GM21576 (cell line): ENCODE measurements around the gene HS6ST1.
A peak's percentile ranks its signal among the peaks of the same experiment; 100 is the strongest.

Experiments
- ATAC-seq: cut with Tn5 transposase; IDR thresholded peaks from one replicate; pipeline ENCODE4 v1.9.1; 2021; ENCODE audit warnings: mild to moderate bottlenecking, moderate library complexity; ENCODE audit not compliant: unreplicated experiment

HS6ST1 gene

DNA sequence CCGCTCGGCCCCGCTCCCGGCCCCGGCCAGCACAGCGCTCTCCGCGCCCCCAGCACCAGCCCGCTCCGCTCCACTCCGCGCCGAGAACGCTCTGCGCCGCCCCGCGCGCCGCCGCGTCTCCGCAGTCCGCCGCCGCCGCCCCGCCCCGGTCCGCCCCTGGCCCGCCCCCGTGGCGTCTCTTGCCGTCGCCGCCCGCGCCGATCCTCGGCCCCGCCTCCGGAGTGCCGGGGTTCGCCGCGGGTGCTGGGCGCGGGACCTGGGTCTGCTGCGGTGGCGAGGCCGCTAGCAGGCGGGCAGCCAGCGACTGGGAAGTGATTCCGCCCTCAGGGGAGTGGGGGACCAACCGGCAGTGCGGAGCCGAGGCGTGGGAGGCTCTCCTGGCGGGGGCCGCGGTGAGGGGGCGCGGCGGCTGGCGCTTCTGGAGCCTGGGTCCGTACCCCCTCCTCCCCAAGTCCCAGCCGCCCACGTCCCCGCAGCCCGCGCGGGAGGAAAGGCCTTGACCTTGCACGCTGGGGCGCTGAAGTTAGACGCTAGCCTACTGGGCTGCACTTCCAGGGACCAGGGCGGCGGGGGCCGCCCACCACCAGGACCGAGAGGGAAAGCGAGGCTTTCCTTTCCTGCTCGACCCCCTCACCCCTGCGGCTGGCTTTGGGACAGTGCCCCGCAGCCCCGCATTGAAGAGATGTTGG lies at the start of gene HS6ST1:
Gene HS6ST1, minus strand, starts transcription at position 93 of the 689 bp plus-strand sequence. CDS start 305 bp downstream, outside the sequence.
- ATAC-seq, result peak; percentile 59

DNA sequence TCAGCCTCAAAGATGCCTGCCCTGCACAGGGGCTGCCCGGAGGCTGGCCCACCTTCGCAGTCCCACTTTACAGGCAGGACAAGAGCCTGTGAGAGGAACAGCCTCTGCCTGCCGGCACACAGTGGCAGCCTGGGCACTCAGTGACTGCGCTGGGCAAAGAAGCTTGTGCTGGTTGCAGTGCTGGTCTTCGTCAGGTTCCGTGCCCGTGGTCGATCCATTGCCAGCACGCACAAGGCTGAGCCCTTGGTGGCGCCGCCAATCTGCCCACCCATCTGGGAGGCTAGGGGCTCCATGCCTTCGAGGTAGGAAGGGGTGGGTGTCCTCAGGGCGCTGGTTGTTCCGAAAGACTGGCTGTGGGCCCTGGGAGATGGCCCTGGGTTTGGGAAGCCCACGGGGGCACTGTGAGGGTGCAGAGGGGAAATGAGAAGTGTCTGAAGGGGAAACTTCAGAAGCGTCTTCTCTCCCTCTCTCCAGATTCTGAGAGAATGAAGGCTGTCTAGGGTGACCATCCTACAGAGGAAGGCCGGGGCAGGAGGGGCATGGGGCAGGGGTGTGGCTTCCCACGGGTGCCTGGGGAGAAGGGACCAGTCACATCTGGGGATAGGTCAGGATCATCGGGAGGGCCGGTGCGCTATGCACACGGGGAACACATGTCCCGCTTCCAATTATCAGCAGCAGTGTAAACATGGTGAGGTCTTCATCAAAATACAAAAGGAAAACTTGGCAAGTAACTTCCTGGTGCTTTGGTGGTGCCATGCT lies 49.1 kb upstream of the HS6ST1 start:
- no peak for ATAC-seq

- no peak for ATAC-seq
Measured at GRCh38 chr2:128366713-128367511, 48.2 kb upstream of the HS6ST1 start.

DNA sequence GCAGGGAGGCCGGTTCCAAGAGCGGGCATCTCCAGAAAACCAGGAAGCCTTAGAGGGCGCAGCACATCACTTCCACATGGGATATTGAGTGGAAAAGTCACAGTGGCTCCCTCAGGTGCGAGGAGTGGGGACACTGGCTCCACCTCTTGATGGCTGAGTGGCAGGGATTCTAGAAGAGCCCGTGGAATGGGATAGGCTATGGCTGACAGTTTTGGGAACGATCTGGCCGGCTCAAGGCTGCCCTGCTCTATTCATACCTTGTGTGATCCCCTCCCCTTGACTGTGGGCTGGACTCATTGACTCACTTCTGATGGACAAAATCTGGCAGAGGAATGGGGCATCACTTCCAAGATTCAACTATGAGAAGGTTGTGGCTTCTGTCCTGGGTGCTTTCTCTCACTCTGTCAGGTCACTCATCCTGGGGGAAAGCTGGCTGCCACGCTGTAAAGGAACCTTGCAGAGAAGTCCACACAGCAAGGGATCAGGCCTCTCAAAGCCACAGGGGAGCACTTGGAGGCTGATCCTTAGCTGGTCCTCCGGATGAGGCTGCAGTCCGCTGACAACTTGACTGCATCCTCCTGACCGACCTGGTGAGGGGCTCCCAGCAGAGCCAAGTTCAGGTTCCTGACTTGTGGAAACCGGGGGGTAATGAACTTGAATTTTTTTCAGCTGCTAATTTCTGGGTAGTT lies 46.7 kb upstream of the HS6ST1 start:
- no peak for ATAC-seq

DNA sequence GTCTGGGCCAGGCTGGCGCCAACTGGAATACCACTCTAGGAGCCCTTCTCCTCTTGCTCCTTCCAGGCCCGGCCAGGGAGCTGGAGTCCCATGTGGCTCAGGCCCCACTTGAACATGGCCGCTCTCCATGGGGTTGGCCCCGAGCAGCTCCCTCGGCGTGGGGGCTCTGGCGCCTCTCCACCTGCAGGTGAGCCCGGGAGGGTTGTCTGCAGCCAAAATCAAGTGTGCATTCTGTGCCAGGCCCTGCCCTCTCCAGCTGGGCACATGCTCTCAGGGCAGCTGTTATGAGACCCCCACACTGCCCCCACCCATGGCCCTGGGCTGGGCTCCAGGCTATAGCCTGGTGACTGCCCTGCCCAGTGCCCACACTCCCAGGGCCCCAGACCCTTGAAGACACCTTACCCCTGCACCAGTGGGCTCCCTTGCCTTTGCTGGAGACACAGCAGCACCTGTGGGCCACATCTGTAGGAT lies 45.8 kb upstream of the HS6ST1 start:
- ATAC-seq, result no peak

GRCh38 chr2:128363934-128364361 lies 45.3 kb upstream of the HS6ST1 start:
- ATAC-seq, result no peak

DNA sequence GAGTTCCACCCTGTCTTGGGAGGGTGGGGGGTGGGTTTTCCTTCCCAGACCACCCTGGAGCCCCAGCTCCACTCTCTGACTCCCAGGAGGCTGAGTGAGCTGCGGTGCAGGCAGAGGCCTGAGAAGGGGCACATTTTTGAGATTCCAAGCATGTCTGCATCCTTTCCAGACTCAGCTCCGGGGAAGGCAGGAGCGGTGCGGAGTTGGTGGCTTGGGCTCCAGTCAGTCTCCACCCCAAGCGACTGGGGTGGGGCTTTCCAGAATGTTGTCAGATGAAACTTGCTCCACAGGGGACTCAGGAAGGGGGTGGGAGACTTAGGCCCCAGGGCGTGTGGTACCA lies 44.2 kb upstream of the HS6ST1 start:
- no peak for ATAC-seq

DNA sequence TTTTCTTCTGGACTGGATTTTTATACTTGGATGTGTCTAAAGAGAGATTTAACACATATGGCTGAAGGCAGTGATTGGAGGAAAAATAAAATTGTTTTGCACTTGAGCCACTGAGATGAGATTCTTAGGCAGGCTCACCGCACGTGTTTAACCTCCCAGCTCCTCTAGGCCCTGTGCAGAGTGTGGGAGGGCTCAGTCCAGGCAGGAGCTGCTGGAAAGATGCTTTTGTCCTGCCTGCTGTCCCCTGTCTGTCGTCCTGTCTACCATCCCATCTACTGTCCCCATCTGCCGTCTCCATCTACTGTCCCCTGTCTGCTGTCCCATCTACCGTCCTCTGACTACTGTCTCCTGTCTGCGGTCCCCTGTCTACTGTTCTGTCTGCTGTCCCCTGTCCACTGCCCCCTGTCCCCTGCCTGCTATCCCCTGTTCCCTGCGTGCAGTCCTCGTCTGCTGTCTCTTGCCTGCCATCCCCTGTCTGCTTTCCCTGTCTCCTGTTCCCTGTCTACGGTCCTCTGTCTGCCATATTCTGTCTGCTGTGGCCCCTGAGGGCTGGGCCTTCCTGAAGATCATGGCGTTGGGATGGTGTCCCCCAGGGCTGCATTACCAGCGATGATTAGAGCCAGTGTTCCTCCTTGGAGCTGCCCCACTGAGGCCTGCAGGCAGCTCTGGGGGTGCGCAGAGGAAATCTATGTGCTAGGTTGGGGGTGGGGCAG lies 43.7 kb upstream of the HS6ST1 start:
- no peak for ATAC-seq

DNA sequence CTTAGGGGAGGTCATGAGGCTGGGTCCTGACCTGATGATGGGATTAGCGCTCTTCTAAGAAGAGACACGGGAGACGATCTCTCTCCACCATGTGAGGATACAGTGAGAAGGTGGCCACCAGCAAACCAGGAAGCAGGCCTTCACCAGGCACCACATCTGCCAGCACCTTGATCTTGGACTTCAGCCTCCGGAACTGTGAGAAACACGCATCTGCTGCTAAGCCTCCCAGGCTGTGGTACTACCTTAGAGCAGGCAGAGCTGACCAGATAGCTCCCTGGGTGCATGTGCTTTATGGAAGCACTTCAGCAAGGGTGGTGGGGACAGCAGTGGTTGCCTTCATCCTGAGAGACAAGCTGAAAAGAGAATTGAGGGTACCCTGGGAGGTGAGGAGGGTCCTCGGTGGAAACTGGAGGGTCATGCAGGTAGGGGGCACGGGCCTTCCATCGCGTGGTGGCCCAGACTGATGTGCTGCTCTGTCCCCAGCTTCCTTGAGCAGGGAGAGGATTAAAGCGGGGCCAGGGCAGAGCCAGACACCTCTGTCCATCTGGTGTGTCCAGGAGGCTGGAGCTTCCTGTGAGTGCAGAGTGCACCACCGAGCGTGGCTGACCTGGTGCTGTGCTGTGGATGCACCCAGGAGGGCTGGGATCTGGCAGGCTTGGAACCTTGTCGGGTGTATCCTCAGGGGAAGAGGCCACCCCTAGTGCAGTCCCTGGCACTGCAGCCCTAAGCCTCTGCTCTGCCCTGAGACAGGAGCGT lies 42.9 kb upstream of the HS6ST1 start:
- no peak for ATAC-seq

DNA sequence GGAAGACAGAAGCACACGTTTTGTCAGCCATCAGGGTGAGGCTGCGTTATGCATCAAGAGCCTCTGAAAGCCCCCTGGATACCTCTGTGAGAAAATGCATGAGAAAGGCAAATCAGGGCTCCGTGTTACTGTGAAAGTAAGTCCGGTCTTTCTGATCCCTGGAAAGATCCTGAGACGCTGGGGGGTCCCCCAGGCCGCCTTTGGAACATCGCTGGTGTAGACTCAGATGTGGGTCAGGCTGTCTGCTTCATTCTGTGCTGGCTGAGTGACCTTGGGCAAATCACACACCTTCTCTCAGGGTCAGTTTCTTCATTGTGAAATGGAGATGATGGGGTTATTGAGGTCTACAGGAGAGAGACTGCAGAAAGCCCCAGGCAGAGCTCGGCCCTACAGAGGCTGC lies 42.0 kb upstream of the HS6ST1 start:
- no peak for ATAC-seq

GRCh38 chr2:128359841-128360240 lies 41.2 kb upstream of the HS6ST1 start:
- no peak for ATAC-seq

DNA sequence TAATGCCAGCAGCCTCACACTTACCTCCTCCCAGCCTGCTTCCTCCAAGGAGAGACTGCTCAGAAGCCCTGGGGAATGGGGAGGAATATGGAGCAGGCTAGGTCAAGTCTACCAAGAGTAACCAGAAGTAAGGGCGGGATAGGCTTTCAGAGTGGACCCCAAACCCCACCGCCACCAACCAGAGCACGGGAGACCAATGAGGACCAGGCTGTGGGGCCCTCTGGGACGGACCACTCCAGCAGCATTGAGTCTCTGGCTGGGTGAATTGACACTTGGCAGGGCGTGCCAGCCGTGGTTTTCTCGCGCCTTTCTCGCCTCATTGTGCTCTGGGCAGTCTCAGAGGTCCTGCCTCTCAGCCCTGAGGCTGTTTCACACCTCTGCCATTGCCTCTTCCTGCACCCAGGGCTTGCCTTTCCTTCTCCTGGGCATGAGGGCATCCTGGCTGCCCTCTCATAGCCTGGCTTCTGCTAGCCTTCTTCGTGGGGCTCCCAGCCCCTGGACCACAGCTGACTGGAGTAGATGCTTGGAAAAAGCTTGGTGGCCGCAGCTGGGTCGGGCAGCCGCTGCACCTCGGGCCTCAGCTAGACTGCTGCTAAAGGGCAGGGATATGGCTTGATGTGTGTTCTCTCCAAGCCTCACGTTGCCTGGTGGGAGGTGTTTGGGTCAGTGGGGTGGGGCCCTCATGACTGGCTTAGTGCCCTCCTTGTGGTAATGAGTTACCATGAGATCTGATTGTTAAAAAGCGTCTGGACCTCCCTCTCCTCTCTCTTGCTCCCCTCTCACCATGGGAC lies 40.5 kb upstream of the HS6ST1 start:
- no peak for ATAC-seq

DNA sequence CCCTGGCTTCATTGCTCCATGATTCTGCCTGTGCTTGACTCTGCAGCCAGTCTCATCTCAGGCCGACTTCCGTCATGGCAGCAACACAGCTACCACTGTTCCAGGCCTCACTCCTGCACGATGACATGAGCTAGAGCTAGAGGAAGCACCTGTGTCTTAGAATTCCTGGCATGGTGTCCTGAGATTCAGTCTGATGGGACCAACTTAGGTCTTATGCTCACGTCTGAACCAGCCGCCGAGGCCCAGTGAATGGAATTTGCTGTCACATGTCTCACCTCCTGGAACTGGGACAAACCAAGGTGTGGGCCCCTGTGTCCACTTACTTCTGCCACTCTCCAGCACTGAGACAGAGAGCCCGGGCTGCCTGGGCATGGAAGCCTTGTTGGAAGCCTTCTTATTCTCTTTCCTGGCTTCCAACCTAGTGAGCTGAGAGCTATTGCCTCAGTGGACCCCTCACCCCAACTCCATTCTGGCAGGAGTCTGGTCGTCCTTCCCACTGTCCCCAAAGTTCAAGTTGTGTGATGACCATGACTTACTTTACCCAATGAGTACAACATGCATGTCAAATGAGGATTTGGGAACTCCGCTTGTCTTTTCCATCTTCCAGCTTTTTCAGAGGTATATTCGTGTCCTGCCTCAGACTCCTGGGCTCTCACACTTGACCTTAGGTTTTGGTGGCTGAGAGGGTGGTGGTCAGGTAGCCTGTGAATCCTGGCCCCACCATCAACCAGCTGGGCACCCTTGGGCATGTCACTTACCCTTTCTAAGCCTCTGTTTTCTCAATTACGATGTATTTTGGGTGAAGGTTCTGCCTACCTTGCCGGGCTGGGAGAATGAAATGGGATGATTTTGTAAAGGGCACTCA lies 39.1 kb upstream of the HS6ST1 start:
- ATAC-seq, result no peak

- ATAC-seq, result no peak
Measured at GRCh38 chr2:128356127-128356526, 37.5 kb upstream of the HS6ST1 start.

GRCh38 chr2:128354726-128355470 lies 36.2 kb upstream of the HS6ST1 start:
- no peak for ATAC-seq

GRCh38 chr2:128354161-128354560 lies 35.5 kb upstream of the HS6ST1 start:
- ATAC-seq, result no peak

- no peak for ATAC-seq
Measured at GRCh38 chr2:128350736-128351135, 32.1 kb upstream of the HS6ST1 start.
